K562 (cell line): ENCODE results near the gene GALNT5. TPM values are rescaled to one million over a fixed set of nuclear protein-coding genes. Genes with fewer than 3 reads are reported as not detected.

ENCODE experiments used
- ATF7 ChIP-seq: fragments of 450-650 bp; IDR thresholded peaks from 2 replicates; pipeline ENCODE4 v1.7.1; 2014; ENCODE audit warnings: mild to moderate bottlenecking, moderate library complexity
- BRF1 ChIP-seq: IDR thresholded peaks from 3 replicates; pipeline ENCODE4 v1.6.1; 2011; ENCODE audit warnings: borderline replicate concordance, mild to moderate bottlenecking; ENCODE audit not compliant: insufficient read length; ENCODE audit errors: extremely low read depth
- DDX20 ChIP-seq: fragments of 450-650 bp; IDR thresholded peaks from 2 replicates; pipeline ENCODE4 v1.6.1; 2016; ENCODE audit warnings: missing genetic modification characterization, low read depth, mild to moderate bottlenecking, missing compliant biosample characterization, moderate library complexity
- ELF1 ChIP-seq: fragments of 200-800 bp; sonication (Bioruptor generic); IDR thresholded peaks from 2 replicates; pipeline ENCODE4 v1.6.1; 2016; ENCODE audit warnings: missing genetic modification characterization, missing compliant biosample characterization
- FOS ChIP-seq: IDR thresholded peaks from 3 replicates; pipeline ENCODE4 v1.6.1; 2011; ENCODE audit not compliant: insufficient read length; ENCODE audit errors: extremely low read depth
- GABPB2 ChIP-seq: fragments of 250-450 bp; sonication (Bioruptor Pico); conservative IDR thresholded peaks from 2 replicates; pipeline ENCODE4 v1.5.1; 2021; ENCODE audit warnings: mild to moderate bottlenecking
- LCOR ChIP-seq: sonication (generic); formaldehyde crosslinking; IDR thresholded peaks from 2 replicates; pipeline ENCODE4 v1.8.0; 2022; ENCODE audit warnings: mild to moderate bottlenecking, missing genetic modification reagents
- MYC ChIP-seq, 2 experiments: fragments of 250-450 bp in 1 of 2; sonication (Bioruptor Pico) in 1 of 2; IDR thresholded peaks; 2 replicates each; pipeline versions ENCODE4 v1.5.1 to v1.6.1; 2012 to 2021; ENCODE audit warnings: low read depth in 2 of 2, borderline replicate concordance in 1 of 2, improper control_type of control experiment in 1 of 2, low read length in 1 of 2, mild to moderate bottlenecking in 1 of 2, moderate library complexity in 1 of 2
- PHB2 ChIP-seq: fragments of 450-650 bp; IDR thresholded peaks from 2 replicates; pipeline ENCODE4 v1.6.1; 2017; ENCODE audit warnings: low read depth
- POLR2B ChIP-seq: fragments of 450-650 bp; IDR thresholded peaks from 2 replicates; pipeline ENCODE4 v1.6.1; 2018; ENCODE audit warnings: low read depth; ENCODE audit not compliant: partially characterized antibody
- PRPF4 ChIP-seq: fragments of 200-400 bp; formaldehyde crosslinking; IDR thresholded peaks from one replicate; pipeline ENCODE4 v1.6.1; 2017; ENCODE audit warnings: low read length, low read depth, mild to moderate bottlenecking; ENCODE audit not compliant: insufficient read depth, poor library complexity, severe bottlenecking
- SAFB ChIP-seq: fragments of 200-400 bp; formaldehyde crosslinking; IDR thresholded peaks from 2 replicates; pipeline ENCODE4 v1.6.1; 2017; ENCODE audit warnings: low read depth, low read length, borderline replicate concordance
- SIN3A ChIP-seq, 2 experiments: fragments of 150-350 bp in 1 of 2; IDR thresholded peaks; 2 replicates each; pipeline ENCODE4 v1.6.1; 2011 to 2016; ENCODE audit warnings: borderline replicate concordance in 2 of 2, low read depth in 2 of 2, low read length in 2 of 2, mild to moderate bottlenecking in 2 of 2, moderate library complexity in 2 of 2; ENCODE audit not compliant: control insufficient read depth in 1 of 2
- SREBF1 ChIP-seq: fragments of 150-350 bp; IDR thresholded peaks from 2 replicates; pipeline ENCODE4 v1.6.1; 2014; ENCODE audit warnings: antibody characterized with exemption, low read depth, low read length, borderline replicate concordance
- TBL1XR1 ChIP-seq, 2 experiments: IDR thresholded peaks; 2 replicates each; pipeline ENCODE4 v1.6.1; 2012; ENCODE audit warnings: improper control_type of control experiment in 2 of 2, low read length in 2 of 2, mild to moderate bottlenecking in 1 of 2
- TEAD1 ChIP-seq, 2 experiments: fragments of 450-650 bp in 1 of 2; sonication (generic) in 1 of 2; formaldehyde crosslinking; IDR thresholded peaks; 2 replicates each; pipeline versions ENCODE4 v1.4.0 to v1.8.0; 2020 to 2022; ENCODE audit warnings: mild to moderate bottlenecking in 2 of 2, missing genetic modification reagents in 1 of 2
- TRIM28 ChIP-seq: fragments of 450-650 bp; IDR thresholded peaks from 2 replicates; pipeline ENCODE4 v1.6.1; 2017
- U2AF2 ChIP-seq: fragments of 200-400 bp; formaldehyde crosslinking; optimal IDR thresholded peaks from 2 replicates; pipeline ENCODE3; 2017; ENCODE audit warnings: low read depth, mild to moderate bottlenecking, low read length
- ZNF354B ChIP-seq: fragments of 250-450 bp; sonication (Bioruptor Pico); IDR thresholded peaks from 2 replicates; pipeline ENCODE4 v1.4.0; 2020
- ZNF436 ChIP-seq: fragments of 250-450, 450-650 bp; sonication (Bioruptor Pico); formaldehyde crosslinking; IDR thresholded peaks from 2 replicates; pipeline ENCODE4 v1.7.0; 2020; ENCODE audit warnings: mild to moderate bottlenecking
- polyA plus RNA-seq, 8 experiments: library from polyadenylated mRNA; depleted of rRNA in 4 of 8; stranded (reverse) in 5 of 8; unstranded in 3 of 8; fragments of >200 nt; fragmentation: Nextera tagmentation in 2 of 8; fragmentation: Illumina TruSeq in 1 of 8; extraction: Ambion mirVana in 2 of 8; extraction: Trizol in 1 of 8; gene quantifications; 2 replicates each; pipeline versions ENCODE4 v1.2.1 to v1.2.3, GENCODE V29; 2011 to 2014; ENCODE audit warnings: inconsistent platforms in 1 of 8, missing spikeins in 1 of 8
- total RNA-seq, 7 experiments: library from RNA; depleted of rRNA in 6 of 7; stranded (reverse); fragments of >200 nt in 6 of 7; fragmentation: Illumina TruSeq in 2 of 7; extraction: Trizol in 2 of 7; gene quantifications; 2 replicates each; pipeline versions ENCODE4 v1.2.1 to v1.2.3, GENCODE V29; 2011 to 2021; ENCODE audit warnings: low replicate concordance in 1 of 7
- TF ChIP-seq, protein P1 (sequence below): fragments of 250-450 bp; sonication (Bioruptor Pico); IDR thresholded peaks from 2 replicates; pipeline ENCODE4 v1.9.0; 2021; ENCODE audit warnings: mild to moderate bottlenecking
- TF ChIP-seq, protein P2 (sequence below): fragments of 250-450 bp; sonication (Bioruptor Pico); IDR thresholded peaks from 2 replicates; pipeline ENCODE4 v1.5.0; 2021; ENCODE audit warnings: mild to moderate bottlenecking, borderline replicate concordance
- TF ChIP-seq, protein P3 (sequence below): fragments of 250-450 bp; sonication (Bioruptor Pico); IDR thresholded peaks from 2 replicates; pipeline ENCODE4 v1.4.0; 2020; ENCODE audit warnings: mild to moderate bottlenecking, moderate library complexity

Gene GALNT5
- total and polyA plus RNA-seq, 9 of the 15 experiments (the other 6 are each of a cell fraction or from before 2014, with no cell fraction given), result 21.6 to 73.0 (median 54.7) TPM

GRCh38 chr2:157221394-157221988 is 36.0 kb upstream of the GALNT5 start (continued):
- no peak for TF ChIP-seq GABPB2 (CRISPR knock-in tag)
- peak; percentile 96 for TF ChIP-seq PHB2
- no peak for TF ChIP-seq BRF1
- TF ChIP-seq POLR2B, result peak; percentile 37
- TF ChIP-seq, protein P1, sequence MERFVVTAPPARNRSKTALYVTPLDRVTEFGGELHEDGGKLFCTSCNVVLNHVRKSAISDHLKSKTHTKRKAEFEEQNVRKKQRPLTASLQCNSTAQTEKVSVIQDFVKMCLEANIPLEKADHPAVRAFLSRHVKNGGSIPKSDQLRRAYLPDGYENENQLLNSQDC (CRISPR knock-in tag), result no peak
- TF ChIP-seq, protein P2, sequence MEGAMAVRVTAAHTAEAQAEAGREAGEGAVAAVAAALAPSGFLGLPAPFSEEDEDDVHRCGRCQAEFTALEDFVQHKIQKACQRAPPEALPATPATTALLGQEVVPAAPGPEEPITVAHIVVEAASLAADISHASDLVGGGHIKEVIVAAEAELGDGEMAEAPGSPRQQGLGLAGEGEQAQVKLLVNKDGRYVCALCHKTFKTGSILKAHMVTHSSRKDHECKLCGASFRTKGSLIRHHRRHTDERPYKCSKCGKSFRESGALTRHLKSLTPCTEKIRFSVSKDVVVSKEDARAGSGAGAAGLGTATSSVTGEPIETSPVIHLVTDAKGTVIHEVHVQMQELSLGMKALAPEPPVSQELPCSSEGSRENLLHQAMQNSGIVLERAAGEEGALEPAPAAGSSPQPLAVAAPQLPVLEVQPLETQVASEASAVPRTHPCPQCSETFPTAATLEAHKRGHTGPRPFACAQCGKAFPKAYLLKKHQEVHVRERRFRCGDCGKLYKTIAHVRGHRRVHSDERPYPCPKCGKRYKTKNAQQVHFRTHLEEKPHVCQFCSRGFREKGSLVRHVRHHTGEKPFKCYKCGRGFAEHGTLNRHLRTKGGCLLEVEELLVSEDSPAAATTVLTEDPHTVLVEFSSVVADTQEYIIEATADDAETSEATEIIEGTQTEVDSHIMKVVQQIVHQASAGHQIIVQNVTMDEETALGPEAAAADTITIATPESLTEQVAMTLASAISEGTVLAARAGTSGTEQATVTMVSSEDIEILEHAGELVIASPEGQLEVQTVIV (CRISPR knock-in tag), result no peak
- no peak for TF ChIP-seq U2AF2
- TF ChIP-seq SAFB, result no peak
- TF ChIP-seq ZNF354B (CRISPR knock-in tag), result no peak
- TF ChIP-seq ZNF436 (CRISPR knock-in tag), result no peak
- TF ChIP-seq TEAD1 (CRISPR knock-in tag; IDR thresholded peaks at IDR 0.05), result no peak
- TF ChIP-seq ELF1, result no peak
- TF ChIP-seq TBL1XR1 (IDR thresholded peaks at IDR 0.05; ENCODE audit: low read length in 2 of 2), result peak in 1 of 2 experiments; percentile 91; a peak in 2 of 4 replicates
- peak; percentile 90 for TF ChIP-seq LCOR (CRISPR knock-in tag)
- peak; percentile 75; the same call in 1 of the 2 replicates for TF ChIP-seq TRIM28
- peak; percentile 15; the same call in 1 of the 2 replicates for TF ChIP-seq MYC (IDR thresholded peaks at IDR 0.05; ENCODE audit: low read depth, low read length)
- TF ChIP-seq MYC (CRISPR knock-in tag; IDR thresholded peaks at IDR 0.05; ENCODE audit: borderline replicate concordance, low read depth), result no peak
- no peak for TF ChIP-seq PRPF4
- no peak for TF ChIP-seq FOS
- no peak; the same call in 1 of the 2 replicates for TF ChIP-seq DDX20
- TF ChIP-seq ATF7, result peak; percentile 53; the same call in 1 of the 2 replicates
- no peak for TF ChIP-seq SREBF1
- TF ChIP-seq, protein P3, sequence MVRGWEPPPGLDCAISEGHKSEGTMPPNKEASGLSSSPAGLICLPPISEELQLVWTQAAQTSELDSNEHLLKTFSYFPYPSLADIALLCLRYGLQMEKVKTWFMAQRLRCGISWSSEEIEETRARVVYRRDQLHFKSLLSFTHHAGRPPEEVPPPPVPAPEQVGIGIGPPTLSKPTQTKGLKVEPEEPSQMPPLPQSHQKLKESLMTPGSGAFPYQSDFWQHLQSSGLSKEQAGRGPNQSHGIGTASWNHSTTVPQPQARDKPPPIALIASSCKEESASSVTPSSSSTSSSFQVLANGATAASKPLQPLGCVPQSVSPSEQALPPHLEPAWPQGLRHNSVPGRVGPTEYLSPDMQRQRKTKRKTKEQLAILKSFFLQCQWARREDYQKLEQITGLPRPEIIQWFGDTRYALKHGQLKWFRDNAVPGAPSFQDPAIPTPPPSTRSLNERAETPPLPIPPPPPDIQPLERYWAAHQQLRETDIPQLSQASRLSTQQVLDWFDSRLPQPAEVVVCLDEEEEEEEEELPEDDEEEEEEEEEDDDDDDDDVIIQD (CRISPR knock-in tag), result no peak
- TF ChIP-seq SIN3A (IDR thresholded peaks at IDR 0.05; ENCODE audit: borderline replicate concordance in 2 of 2, control insufficient read depth in 1 of 2, low read depth in 2 of 2, low read length in 2 of 2), result no peak
